K562 (cell line): ENCODE measurements around the gene TRAF1. TPM values are rescaled to one million over a fixed set of nuclear protein-coding genes. Genes with fewer than 3 reads are reported as not detected.
A peak's percentile ranks its signal among the peaks of the same experiment; 100 is the strongest.

Experiments
- ATAC-seq: fragments of 200-7000 bp; cut with Tn5 transposase; 3 replicates; pipeline ENCODE4 v1.9.1; 2020; ENCODE audit warnings: moderate library complexity
- BruUV-seq: library from RNA; stranded (reverse); fragments of 400-500 nt; replicated peaks from 2 replicates; lab custom pipeline; 2021; lab: Mats Ljungman, UMichigan
- CTCF ChIA-PET: fragments of 300-600 bp; formaldehyde crosslinking; extraction: SDS; loops from one replicate; lab custom pipeline; 2021; ENCODE audit warnings: low intra/inter-chr PET ratio; lab: Yijun Ruan, JAX
- POLR2A ChIA-PET: fragments of 300-600, 350-650 bp; sonication (Branson Sonifier 250); formaldehyde crosslinking; extraction: SDS; loops from one replicate; lab custom pipeline; 2021; ENCODE audit warnings: antibody characterized with exemption, inconsistent platforms; lab: Yijun Ruan, JAX
- DNase-seq, 4 experiments: peaks; one replicate each; pipeline versions ENCODE4 v3.0.0 to v3.0.0-alpha.2; 2011 to 2018; ENCODE audit warnings: low spot score in 3 of 4, mixed read lengths in 3 of 4; ENCODE audit errors: extremely low read depth in 1 of 4
- FAIRE-seq: peaks from 2 replicates; lab custom pipeline; 2011; peaks lifted over from hg19 to GRCh38; lab: Jason Lieb, UNC
- H2AFZ ChIP-seq: 2 replicates; pipeline ENCODE4 v1.6.0; 2011; ENCODE audit warnings: low read depth, low read length, control low read depth, inconsistent platforms
- H3K27ac ChIP-seq: fragments of 200-600 bp; 3 replicates; pipeline ENCODE4 v1.8.0; 2011; ENCODE audit warnings: low read depth, mild to moderate bottlenecking, control low read depth, inconsistent platforms, low read length, moderate library complexity, mixed read lengths; ENCODE audit errors: extremely low read depth
- H3K27me3 ChIP-seq, 2 experiments: fragments of 300-600 bp in 1 of 2; 2 replicates in 1 of 2; 3 replicates in 1 of 2; pipeline versions ENCODE4 v1.6.0 to v1.8.0; 2011; ENCODE audit warnings: inconsistent platforms in 2 of 2, low read length in 2 of 2, mild to moderate bottlenecking in 1 of 2, mixed read lengths in 1 of 2, moderate library complexity in 1 of 2; ENCODE audit not compliant: control insufficient read depth in 2 of 2, insufficient read depth in 2 of 2
- H3K36me3 ChIP-seq: fragments of 300-600 bp; 3 replicates; pipeline ENCODE4 v1.8.0; 2011; ENCODE audit warnings: mild to moderate bottlenecking, low read length, inconsistent platforms; ENCODE audit not compliant: control insufficient read depth, insufficient read depth
- H3K4me1 ChIP-seq, 2 experiments: fragments of 200-600 bp in 1 of 2; replicated peaks in 1 of 2; 2 replicates in 1 of 2; 3 replicates in 1 of 2; pipeline versions ENCODE4 v1.5.1 to v1.8.0; 2011; ENCODE audit warnings: inconsistent platforms in 2 of 2, low read length in 2 of 2, mild to moderate bottlenecking in 1 of 2, mixed read lengths in 1 of 2, moderate library complexity in 1 of 2; ENCODE audit not compliant: control insufficient read depth in 2 of 2, insufficient read depth in 2 of 2
- H3K4me2 ChIP-seq: 2 replicates; pipeline ENCODE4 v1.6.1; 2011; ENCODE audit warnings: low read length, control low read depth, inconsistent platforms, mixed read lengths; ENCODE audit not compliant: insufficient read depth
- H3K4me3 ChIP-seq: fragments of 200-600 bp; sonication (generic), shearing (Covaris generic); 2 replicates; pipeline ENCODE4 v1.5.1; 2016; ENCODE audit warnings: control low read depth, inconsistent platforms
- H3K79me2 ChIP-seq: fragments of 200-600 bp; 3 replicates; pipeline ENCODE4 v1.8.0; 2011; ENCODE audit warnings: low read length, inconsistent platforms; ENCODE audit not compliant: control insufficient read depth, insufficient read depth
- H3K9ac ChIP-seq, 2 experiments: 2 replicates each; pipeline versions ENCODE4 v1.6.0 to v1.6.1; 2011; ENCODE audit warnings: low read depth in 2 of 2, low read length in 2 of 2, control low read depth in 1 of 2, inconsistent platforms in 1 of 2, mild to moderate bottlenecking in 1 of 2, mixed read lengths in 1 of 2; ENCODE audit not compliant: insufficient read depth in 1 of 2
- H3K9me1 ChIP-seq: one replicate; pipeline ENCODE4 v1.6.0; 2011; ENCODE audit warnings: inconsistent platforms, mild to moderate bottlenecking, low read length, moderate library complexity; ENCODE audit not compliant: control insufficient read depth, insufficient read depth
- H3K9me3 ChIP-seq: replicated peaks from 2 replicates; pipeline ENCODE4 v1.5.1; 2011; ENCODE audit warnings: low read depth, low read length, inconsistent platforms; ENCODE audit not compliant: control insufficient read depth, insufficient read depth
- H4K20me1 ChIP-seq: replicated peaks from 2 replicates; pipeline ENCODE4 v1.6.1; 2011; ENCODE audit warnings: low read length, inconsistent platforms, mixed read lengths; ENCODE audit not compliant: control insufficient read depth, insufficient read depth
- PURB ChIP-seq: sonication (generic); formaldehyde crosslinking; IDR thresholded peaks from 2 replicates; pipeline ENCODE4 v1.9.0; 2021; ENCODE audit warnings: low read depth, mild to moderate bottlenecking, missing genetic modification reagents
- WGBS: fragments of 100-300 bp; shearing (Covaris generic); methylation state at CpG from one replicate; pipeline ENCODE4 v1.1.6; 2016; ENCODE audit warnings: low coverage, mixed read lengths; ENCODE audit not compliant: insufficient coverage; ENCODE audit errors: missing lambda C conversion rate; 5-methylcytosine and 5-hydroxymethylcytosine counted together
- in situ Hi-C: fragments of 300-500 bp; cut with MboI; formaldehyde crosslinking; loops from 4 replicates; pipeline ENCODE4 v1.15.0; 2018; ENCODE audit warnings: inconsistent platforms, mixed read lengths
- intact Hi-C: fragments of 100-400 bp; cut with micrococcal nuclease; formaldehyde crosslinking; loops from 2 replicates; pipeline ENCODE4 v1.14.2; 2022
- polyA plus RNA-seq, 8 experiments: library from polyadenylated mRNA; depleted of rRNA in 4 of 8; stranded (reverse) in 5 of 8; unstranded in 3 of 8; fragments of >200 nt; fragmentation: Nextera tagmentation in 2 of 8; fragmentation: Illumina TruSeq in 1 of 8; extraction: Ambion mirVana in 2 of 8; extraction: Trizol in 1 of 8; gene quantifications; 2 replicates each; pipeline versions ENCODE4 v1.2.1 to v1.2.3, GENCODE V29; 2011 to 2014; ENCODE audit warnings: inconsistent platforms in 1 of 8, missing spikeins in 1 of 8
- total RNA-seq, 7 experiments: library from RNA; depleted of rRNA in 6 of 7; stranded (reverse); fragments of >200 nt in 6 of 7; fragmentation: Illumina TruSeq in 2 of 7; extraction: Trizol in 2 of 7; gene quantifications; 2 replicates each; pipeline versions ENCODE4 v1.2.1 to v1.2.3, GENCODE V29; 2011 to 2021; ENCODE audit warnings: low replicate concordance in 1 of 7
- TF ChIP-seq, protein P1 (sequence below): fragments of 450-650 bp; formaldehyde crosslinking; IDR thresholded peaks from 2 replicates; pipeline ENCODE4 v1.4.0; 2020; ENCODE audit warnings: mild to moderate bottlenecking, mixed read lengths

Gene TRAF1
- total and polyA plus RNA-seq, 9 of the 15 experiments (the other 6 are each of a cell fraction or from before 2014, with no cell fraction given): 0.01 to 1.1 (median 0.04) TPM; not detected in 2

DNA sequence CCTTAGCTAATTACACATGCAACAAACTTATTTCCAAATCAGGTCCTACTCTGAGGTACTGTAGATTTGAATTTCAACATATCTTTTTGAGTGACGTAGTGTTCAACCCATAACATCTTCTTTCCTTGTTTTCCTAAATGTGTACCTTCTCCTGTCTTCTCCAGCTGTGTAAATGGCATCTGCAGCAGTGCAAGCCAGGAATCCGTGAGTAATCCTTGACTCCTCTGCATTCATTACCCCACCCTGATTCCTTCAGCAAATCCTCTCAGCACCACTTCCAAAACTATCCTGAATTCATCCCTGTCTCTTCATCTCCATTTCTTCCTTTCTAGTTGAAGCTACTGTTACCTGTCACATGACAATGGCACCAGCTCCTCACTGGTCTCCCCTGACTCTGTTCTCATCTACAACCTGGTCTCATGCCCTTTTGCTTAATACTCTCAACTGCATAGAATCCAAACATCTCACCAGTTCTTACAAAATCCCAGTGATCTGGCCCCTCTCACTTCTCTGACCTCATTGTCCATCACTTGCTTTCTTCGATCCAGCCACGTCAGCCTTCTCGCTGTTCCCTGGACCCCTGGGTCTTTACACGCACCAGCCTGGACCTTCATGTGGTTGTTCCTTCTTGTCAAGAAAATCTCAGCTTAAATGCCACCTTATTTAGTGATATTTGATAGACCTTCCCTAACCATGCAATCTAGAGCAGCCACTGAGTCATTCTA lies 14.6 kb upstream of the TRAF1 start:
- no peak overlapping the region for H3K4me2 ChIP-seq

More for the DNA sequence above, 14.6 kb upstream of the TRAF1 start:
- Histone ChIP-seq H3K79me2 (no peaks in the 10 kb centered on the region), H3K9ac (no peak overlapping the region), H4K20me1 (no peaks in the 10 kb centered on the region), H3K27ac (no peak overlapping the region), H3K9me3 (no peaks in the 10 kb centered on the region), H3K9me1 (no peaks in the 10 kb centered on the region), H3K4me3 (no peak overlapping the region), H2AFZ (peak overlapping the region; percentile 59; the same call in 1 of the 2 replicates), H3K36me3 (no peaks in the 10 kb centered on the region), H3K4me1 (peaks cover 2 to 21% of the 10 kb centered on the region in 2 experiments; a peak in 4 of 5 replicates), H3K27me3 (peaks cover 2 to 11% of the 10 kb centered on the region in 2 experiments; a peak in 3 of 5 replicates)
- POLR2A ChIA-PET: no interaction called here
- in situ Hi-C loops (loop anchor here (25.0 kb wide), 1 partner anchor 329 kb away; no protein-coding TSS in a partner anchor), intact Hi-C loops (no loop called here)
- ATAC-seq: no peak
- DNase-seq: no peak
- WGBS: 11% methylated on average over 6 of the region's 6 CpGs
- CTCF ChIA-PET: no interaction called here
- no TSS peak for BruUV-seq
- no peak for FAIRE-seq
- TF ChIP-seq, protein P1, sequence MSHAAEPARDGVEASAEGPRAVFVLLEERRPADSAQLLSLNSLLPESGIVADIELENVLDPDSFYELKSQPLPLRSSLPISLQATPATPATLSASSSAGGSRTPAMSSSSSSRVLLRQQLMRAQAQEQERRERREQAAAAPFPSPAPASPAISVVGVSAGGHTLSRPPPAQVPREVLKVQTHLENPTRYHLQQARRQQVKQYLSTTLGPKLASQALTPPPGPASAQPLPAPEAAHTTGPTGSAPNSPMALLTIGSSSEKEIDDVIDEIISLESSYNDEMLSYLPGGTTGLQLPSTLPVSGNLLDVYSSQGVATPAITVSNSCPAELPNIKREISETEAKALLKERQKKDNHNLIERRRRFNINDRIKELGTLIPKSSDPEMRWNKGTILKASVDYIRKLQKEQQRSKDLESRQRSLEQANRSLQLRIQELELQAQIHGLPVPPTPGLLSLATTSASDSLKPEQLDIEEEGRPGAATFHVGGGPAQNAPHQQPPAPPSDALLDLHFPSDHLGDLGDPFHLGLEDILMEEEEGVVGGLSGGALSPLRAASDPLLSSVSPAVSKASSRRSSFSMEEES: peak; percentile 31; the same call in 1 of the 2 replicates
- no peak for TF ChIP-seq PURB (CRISPR knock-in tag)
